PC-9 (cell line): ENCODE data around the gene SUN1. TPM values are rescaled to one million over a fixed set of nuclear protein-coding genes. Genes with fewer than 3 reads are reported as not detected.

Experiments used
- BruUV-seq: library from RNA; stranded (reverse); fragments of 400-500 nt; replicated peaks from 2 replicates; lab custom pipeline; 2021; lab: Mats Ljungman, UMichigan
- CTCF ChIA-PET: fragments of 300-600 bp; sonication (Branson Sonifier 250); formaldehyde crosslinking; loops from one replicate; lab custom pipeline; 2022; ENCODE audit warnings: antibody characterized with exemption; lab: Charles Lee
- POLR2A ChIA-PET: fragments of 300-600 bp; sonication (Branson Sonifier 250); formaldehyde crosslinking; loops from one replicate; lab custom pipeline; 2022; ENCODE audit warnings: antibody characterized with exemption; ENCODE audit not compliant: unreplicated experiment; lab: Charles Lee
- DNase-seq, 2 experiments: peaks; one replicate each; pipeline versions ENCODE4 v3.0.0 to v3.0.0-alpha.2; 2015 to 2022; ENCODE audit warnings: mixed read lengths in 1 of 2
- H2AFZ ChIP-seq: fragments of 200-600 bp; sonication (generic); 2 replicates; pipeline ENCODE4 v1.8.1; 2017; ENCODE audit warnings: antibody characterized with exemption
- H3F3A ChIP-seq: fragments of 200-600 bp; sonication (generic); 2 replicates; pipeline ENCODE4 v1.8.1; 2017; ENCODE audit warnings: antibody characterized with exemption, mild to moderate bottlenecking, low read depth; ENCODE audit not compliant: insufficient read depth
- H3K27ac ChIP-seq: fragments of 200-600 bp; sonication (generic); 2 replicates; pipeline ENCODE4 v1.6.1; 2016; ENCODE audit warnings: mixed run types
- H3K27me3 ChIP-seq: fragments of 200-600 bp; sonication (generic); 2 replicates; pipeline ENCODE4 v1.6.1; 2016; ENCODE audit warnings: low read depth, mixed run types; ENCODE audit not compliant: insufficient read depth
- H3K36me3 ChIP-seq: fragments of 200-600 bp; sonication (generic); 2 replicates; pipeline ENCODE4 v1.6.1; 2016; ENCODE audit warnings: low read depth, mixed run types
- H3K4me1 ChIP-seq: fragments of 200-600 bp; sonication (generic); replicated peaks from 2 replicates; pipeline ENCODE4 v1.6.1; 2016; ENCODE audit warnings: mixed run types; ENCODE audit not compliant: insufficient read depth
- H3K4me2 ChIP-seq: fragments of 200-600 bp; sonication (generic); 2 replicates; pipeline ENCODE4 v1.6.1; 2017; ENCODE audit warnings: mixed run types
- H3K4me3 ChIP-seq: fragments of 200-600 bp; sonication (generic); 2 replicates; pipeline ENCODE4 v1.6.1; 2016; ENCODE audit warnings: mixed run types
- H3K79me2 ChIP-seq: fragments of 200-600 bp; sonication (generic); 2 replicates; pipeline ENCODE4 v1.6.1; 2017; ENCODE audit warnings: low read depth, mixed run types
- H3K9me2 ChIP-seq: fragments of 200-600 bp; sonication (generic); 2 replicates; pipeline ENCODE4 v1.8.1; 2017; ENCODE audit warnings: mild to moderate bottlenecking; ENCODE audit not compliant: insufficient read depth
- H3K9me3 ChIP-seq: fragments of 200-600 bp; sonication (generic); 2 replicates; pipeline ENCODE4 v1.8.1; 2016; ENCODE audit warnings: low read depth; ENCODE audit not compliant: insufficient read depth
- H4K20me1 ChIP-seq: fragments of 200-600 bp; sonication (generic); 2 replicates; pipeline ENCODE4 v1.8.1; 2017; ENCODE audit not compliant: insufficient read depth
- EZH2 ChIP-seq: fragments of 200-600 bp; sonication (generic); IDR thresholded peaks from 2 replicates; pipeline ENCODE4 v1.8.0; 2017; ENCODE audit warnings: antibody characterized with exemption, low read depth
- intact Hi-C: fragments of 100-400 bp; cut with micrococcal nuclease; formaldehyde crosslinking; loops from one replicate; pipeline ENCODE4 v1.10.0; 2022; ENCODE audit not compliant: unreplicated experiment
- total RNA-seq: library from RNA; stranded (reverse); gene quantifications from 2 replicates; pipeline ENCODE4 v1.2.3, GENCODE V29; 2021
- TF ChIP-seq, protein P1 (sequence below): fragments of 200-600 bp; sonication (generic); conservative IDR thresholded peaks from 2 replicates; pipeline ENCODE4 v1.6.1; 2017; ENCODE audit warnings: mixed run types, antibody characterized with exemption, mild to moderate bottlenecking, moderate library complexity

Gene SUN1
- total RNA-seq, 1 experiment from 2014 or later = 245 TPM

DNA sequence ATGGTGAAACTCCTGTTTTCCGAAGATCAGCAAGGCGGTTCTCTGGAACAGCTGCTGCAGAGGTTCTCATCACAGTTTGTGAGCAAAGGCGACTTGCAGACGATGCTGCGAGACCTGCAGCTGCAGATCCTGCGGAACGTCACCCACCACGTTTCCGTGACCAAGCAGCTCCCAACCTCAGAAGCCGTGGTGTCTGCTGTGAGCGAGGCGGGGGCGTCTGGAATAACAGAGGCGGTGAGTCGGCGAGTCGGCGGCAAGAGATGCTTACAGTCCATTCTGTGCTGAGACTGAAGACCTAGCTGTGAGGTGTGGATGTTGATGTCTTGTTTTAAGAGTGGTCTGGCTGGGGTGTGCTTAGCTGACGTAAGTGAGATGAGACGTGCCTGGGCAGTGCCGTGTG, 27.9 kb downstream of the SUN1 start:
- no peaks in the 10 kb centered on the region for H3K9me2 ChIP-seq
- intact Hi-C loops = no loop called here
- no TSS peak for BruUV-seq
- H3F3A ChIP-seq = peaks cover 5% of the 10 kb centered on the region
- no peaks in the 10 kb centered on the region for H3K4me1 ChIP-seq
- H3K79me2 ChIP-seq = no peaks in the 10 kb centered on the region
- no peak for DNase-seq
- H4K20me1 ChIP-seq = no peaks in the 10 kb centered on the region
- TF ChIP-seq, protein P1, sequence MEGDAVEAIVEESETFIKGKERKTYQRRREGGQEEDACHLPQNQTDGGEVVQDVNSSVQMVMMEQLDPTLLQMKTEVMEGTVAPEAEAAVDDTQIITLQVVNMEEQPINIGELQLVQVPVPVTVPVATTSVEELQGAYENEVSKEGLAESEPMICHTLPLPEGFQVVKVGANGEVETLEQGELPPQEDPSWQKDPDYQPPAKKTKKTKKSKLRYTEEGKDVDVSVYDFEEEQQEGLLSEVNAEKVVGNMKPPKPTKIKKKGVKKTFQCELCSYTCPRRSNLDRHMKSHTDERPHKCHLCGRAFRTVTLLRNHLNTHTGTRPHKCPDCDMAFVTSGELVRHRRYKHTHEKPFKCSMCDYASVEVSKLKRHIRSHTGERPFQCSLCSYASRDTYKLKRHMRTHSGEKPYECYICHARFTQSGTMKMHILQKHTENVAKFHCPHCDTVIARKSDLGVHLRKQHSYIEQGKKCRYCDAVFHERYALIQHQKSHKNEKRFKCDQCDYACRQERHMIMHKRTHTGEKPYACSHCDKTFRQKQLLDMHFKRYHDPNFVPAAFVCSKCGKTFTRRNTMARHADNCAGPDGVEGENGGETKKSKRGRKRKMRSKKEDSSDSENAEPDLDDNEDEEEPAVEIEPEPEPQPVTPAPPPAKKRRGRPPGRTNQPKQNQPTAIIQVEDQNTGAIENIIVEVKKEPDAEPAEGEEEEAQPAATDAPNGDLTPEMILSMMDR = no peak
- TF ChIP-seq EZH2 = no peak
- H3K27me3 ChIP-seq = no peaks in the 10 kb centered on the region
- ChIA-PET POLR2A (no interaction called here), CTCF (no interaction called here)
- no peak overlapping the region for H3K4me3 ChIP-seq
- peaks cover 41% of the 10 kb centered on the region for H3K36me3 ChIP-seq
- no peak overlapping the region for H3K27ac ChIP-seq
- no peaks in the 10 kb centered on the region for H3K9me3 ChIP-seq
- no peak overlapping the region for H2AFZ ChIP-seq
- no peak overlapping the region for H3K4me2 ChIP-seq

DNA sequence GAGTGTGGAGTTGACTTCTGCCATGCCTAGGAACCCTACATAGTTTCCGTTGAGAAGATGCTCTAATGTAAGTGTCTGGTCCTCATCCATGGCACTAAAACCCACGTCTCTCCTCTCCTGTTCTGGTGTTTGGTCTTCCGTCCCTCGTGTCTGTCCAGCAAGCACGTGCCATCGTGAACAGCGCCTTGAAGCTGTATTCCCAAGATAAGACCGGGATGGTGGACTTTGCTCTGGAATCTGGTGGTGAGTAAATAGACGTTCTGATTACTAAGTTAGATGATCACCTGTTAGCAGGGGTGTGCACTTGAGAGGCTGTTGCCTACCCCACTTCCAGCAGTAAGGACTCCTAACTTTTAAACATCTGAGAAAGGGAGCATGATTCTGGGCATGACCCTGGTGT, 28.9 kb downstream of the SUN1 start:
- no peaks in the 10 kb centered on the region for H3K4me1 ChIP-seq
- H3K4me2 ChIP-seq = no peak overlapping the region
- H4K20me1 ChIP-seq = no peaks in the 10 kb centered on the region
- intact Hi-C loops = no loop called here
- no peak for DNase-seq
- peaks cover 41% of the 10 kb centered on the region; the same call in 1 of the 2 replicates for H3K36me3 ChIP-seq
- H3K79me2 ChIP-seq = no peaks in the 10 kb centered on the region
- no peaks in the 10 kb centered on the region for H3K9me2 ChIP-seq
- H2AFZ ChIP-seq = no peak overlapping the region
- TF ChIP-seq EZH2 = no peak
- TF ChIP-seq, protein P1 = no peak
- peaks cover 5% of the 10 kb centered on the region for H3F3A ChIP-seq
- ChIA-PET CTCF (no interaction called here), POLR2A (no interaction called here)
- H3K27ac ChIP-seq = no peak overlapping the region
- BruUV-seq = no TSS peak
- H3K27me3 ChIP-seq = no peaks in the 10 kb centered on the region
- no peaks in the 10 kb centered on the region for H3K9me3 ChIP-seq
- no peak overlapping the region for H3K4me3 ChIP-seq

DNA sequence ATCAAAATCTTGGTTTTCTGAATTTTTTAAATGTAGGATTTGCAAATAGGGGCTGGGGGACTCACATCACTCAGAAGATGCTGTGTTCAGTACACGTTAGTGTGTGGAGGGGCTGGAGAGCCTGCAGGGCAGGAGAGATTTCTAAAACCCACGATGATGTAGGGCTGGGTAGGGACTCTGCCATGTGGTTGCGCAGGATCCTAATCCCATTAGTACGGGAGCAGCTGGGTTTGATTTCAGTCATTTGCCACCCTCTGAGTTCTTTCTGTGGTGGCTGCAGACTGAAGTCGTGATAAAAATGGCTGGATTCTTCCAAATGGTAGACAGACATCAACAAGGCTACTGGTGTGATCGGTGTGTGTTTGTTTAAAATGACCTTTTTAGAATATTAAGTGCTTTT, 29.9 kb downstream of the SUN1 start:
- peaks cover 5% of the 10 kb centered on the region for H3F3A ChIP-seq
- no peak for DNase-seq
- H3K4me2 ChIP-seq = no peak overlapping the region
- BruUV-seq = no TSS peak
- H3K27me3 ChIP-seq = no peaks in the 10 kb centered on the region
- H4K20me1 ChIP-seq = no peaks in the 10 kb centered on the region
- H3K4me1 ChIP-seq = no peaks in the 10 kb centered on the region
- H3K4me3 ChIP-seq = no peak overlapping the region
- no peak overlapping the region for H2AFZ ChIP-seq
- TF ChIP-seq, protein P1 = no peak
- no peak for TF ChIP-seq EZH2
- CTCF ChIA-PET = no interaction called here
- H3K9me2 ChIP-seq = no peaks in the 10 kb centered on the region
- H3K9me3 ChIP-seq = no peaks in the 10 kb centered on the region
- intact Hi-C loops = no loop called here
- H3K79me2 ChIP-seq = no peaks in the 10 kb centered on the region
- peaks cover 39% of the 10 kb centered on the region for H3K36me3 ChIP-seq
- POLR2A ChIA-PET = no interaction called here
- H3K27ac ChIP-seq = no peak overlapping the region
